ENCODE data around the gene STK32C.
"Not testable (repeated sequence)": the region's sequence is repeated elsewhere in the genome, so short reads cannot be mapped to it uniquely, and the experiment has no call there.

The STK32C gene

DNA sequence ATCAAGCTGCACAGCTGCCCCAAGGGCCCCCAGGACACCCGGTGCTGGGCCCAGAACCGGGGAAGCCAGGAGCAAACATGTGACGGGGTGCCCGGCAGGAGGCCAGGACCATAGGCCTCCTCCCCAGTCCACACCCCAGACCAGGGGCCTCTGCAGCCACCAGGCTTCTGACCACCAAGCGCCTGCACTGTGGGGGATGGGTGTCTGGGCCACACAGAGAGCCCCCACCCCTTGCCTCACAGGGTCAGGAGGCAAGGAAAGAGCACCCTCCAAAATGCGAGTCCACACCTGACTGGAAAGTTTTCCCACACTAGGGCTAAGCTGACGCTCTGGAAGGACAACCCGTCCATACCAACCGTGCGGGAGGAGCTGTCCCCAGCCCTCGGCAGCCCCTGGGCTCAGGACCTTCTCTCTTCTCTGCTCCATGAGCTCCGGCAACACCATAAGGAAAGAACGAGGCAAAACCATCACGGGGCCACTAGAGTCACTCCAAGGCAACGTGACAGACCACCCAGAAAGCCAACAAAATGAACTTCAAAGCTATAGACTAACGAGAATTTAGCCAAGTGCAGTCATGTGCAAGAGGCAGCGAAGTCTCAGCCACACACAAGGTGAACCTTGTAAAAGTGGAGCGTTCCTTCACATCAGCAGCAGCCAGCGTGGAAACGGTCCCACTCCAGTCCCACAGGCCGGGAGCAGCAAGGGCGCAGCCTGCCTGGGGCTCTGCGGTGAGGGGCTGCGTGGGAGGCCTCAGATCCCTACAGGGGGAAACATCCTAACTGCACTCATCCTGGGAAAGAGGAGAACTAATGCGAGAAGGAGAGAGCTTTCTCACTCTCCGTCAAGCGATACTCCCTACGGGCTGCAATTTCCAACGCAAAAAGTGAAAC is 5.1 kb downstream of the STK32C start:
- DNase-seq (ENCODE audit: low read depth in 2 of 2): no peak

DNA sequence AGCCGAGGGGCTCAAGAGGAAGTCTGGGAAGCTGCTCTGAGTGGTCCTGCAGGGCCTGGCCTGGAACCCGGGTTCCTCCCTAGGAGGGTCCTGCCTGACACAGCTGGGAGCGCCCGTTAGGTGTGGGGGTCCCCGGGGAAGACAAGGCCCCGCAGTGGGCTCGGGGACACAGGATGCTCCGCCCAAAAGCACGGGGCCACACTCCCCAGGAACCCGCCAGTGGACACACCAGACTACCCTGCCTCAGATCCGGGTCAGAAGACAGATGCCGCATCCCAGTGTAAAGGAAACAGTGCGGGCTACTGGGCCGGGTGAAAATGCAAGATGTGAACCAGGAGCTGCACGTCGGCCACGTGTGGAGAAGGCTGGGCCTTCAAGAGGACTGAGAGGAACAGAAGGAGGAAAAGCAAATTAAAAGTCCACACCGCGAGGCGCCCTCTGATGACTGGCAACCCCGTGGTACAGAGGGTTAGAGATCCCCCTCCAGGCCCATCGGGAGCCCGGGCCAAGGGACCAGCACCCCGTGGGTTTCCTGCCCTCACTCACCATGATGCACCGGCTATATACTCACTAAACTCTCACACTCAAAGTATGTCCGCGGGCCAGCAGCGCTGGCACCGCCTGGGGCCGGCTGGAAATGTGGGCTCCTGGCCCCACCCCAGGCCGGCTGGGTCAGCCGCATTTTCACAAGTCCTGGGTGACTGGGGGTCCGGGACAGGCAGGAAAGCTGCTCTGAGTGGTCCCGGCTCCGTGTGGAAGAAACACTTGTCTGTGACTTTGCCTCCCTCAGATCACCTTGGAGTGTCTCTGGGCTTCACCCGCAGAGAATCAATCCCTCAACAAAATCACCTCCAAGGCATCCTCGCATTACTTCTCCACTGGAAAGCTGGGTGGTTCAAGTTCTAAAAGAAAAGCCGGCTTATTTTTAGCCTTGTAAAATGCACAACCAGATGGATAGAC is 6.1 kb downstream of the STK32C start:
- no peak for DNase-seq (ENCODE audit: low read depth in 2 of 2)

DNA sequence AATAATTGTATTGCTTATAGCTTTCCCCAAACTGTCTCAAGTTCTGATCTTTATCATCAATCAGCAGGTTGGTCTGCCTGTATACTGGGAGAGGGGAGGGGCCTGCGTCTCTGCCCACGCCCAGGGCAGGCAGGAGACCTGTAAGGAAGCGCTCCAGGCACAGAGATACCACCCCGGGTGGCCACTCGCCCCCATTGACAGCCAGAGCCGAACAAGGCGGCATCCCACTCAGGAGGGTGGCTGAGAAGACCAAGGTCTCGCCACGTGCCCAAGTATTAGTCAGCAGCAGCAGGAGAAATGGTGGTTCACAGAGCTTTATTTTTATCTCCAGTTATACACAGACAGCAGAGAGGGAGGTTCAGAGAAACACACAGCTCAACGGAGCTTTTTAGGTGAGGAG is 7.2 kb downstream of the STK32C start:
- DNase-seq (ENCODE audit: low read depth in 2 of 2): no peak

DNA sequence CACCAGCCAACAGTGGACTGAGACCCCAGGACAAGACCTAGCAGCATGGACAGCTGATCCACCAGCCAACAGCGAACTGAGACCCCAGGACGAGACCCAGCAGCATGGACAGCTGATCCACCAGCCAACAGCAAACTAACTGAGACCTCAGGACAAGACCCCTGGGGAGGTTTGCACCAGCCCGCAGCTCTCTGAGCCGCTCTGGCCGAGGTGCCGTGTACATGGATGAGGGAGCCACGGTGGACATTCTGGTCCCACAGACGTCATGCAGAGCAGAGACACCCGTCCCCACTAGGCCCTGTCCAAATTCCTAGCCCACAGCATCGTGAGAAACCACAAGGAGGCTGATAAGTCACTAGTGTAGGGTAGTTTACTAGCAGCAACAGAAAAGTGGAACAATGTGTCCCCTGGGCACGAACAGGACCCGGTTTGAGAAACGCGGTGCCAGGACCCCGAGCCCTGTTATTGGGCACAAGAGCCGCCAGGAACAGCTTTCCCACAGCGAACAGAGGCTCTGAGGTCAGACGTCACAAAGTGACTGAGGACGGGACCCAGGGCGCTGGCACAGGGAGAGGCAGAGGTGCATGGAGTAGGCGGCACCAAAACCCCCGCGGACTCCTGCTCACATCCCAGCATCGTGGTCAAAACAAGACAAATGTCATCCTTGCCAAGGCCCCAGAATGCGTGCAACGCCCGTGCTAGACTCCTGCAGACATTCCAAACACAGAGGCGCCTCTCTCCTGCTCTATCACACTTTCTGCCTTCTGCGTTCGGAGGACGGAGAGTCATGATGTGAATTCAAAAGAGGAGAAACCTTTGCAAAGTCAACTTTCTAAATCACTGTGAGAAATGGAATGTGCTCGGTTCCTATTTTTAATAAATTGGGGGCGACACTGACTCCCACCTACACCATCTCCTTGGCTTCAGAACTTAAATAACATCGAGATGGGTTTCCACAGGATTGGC is 8.1 kb downstream of the STK32C start:
- DNase-seq (ENCODE audit: low read depth in 2 of 2): no peak

DNA sequence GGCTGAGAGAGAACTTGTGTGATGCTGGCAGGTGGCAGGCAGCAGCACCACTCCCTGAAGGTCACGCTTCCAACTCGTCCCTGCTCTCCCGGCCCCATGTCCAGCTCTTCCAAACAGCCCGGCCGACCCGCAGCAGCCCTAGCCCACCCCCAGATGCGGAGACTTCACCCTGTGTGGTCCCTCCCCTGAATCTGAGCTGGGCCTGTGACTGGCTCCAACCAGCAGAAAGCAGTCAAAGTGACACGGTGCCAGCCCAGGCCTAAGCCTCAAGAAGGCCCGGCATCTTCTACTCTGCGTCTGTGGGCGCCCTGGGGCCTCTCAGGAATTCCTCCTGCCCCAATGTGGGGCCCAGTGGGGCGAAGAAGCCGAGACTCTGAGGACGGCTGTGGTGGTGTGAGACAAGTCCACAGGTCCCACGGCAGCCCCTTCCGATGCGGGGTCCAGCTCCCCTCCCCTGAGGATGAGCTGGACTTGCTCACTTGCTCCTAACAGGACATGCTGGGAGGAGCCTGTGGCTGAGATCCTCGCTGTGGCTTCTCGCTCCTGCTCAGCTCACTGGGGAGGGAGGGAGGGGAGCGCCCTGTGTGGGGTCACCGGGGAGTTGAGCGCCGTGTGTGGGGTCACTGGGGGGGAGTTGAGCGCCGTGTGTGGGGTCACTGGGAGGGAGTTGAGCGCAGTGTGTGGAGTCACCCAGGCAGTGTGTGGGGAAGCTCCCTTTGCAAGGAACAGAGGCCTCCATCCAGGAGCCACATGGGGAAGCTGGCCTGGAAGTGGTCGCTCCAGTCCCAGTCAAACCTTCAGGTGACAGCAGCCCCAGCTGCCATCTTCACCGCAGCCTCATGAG is 9.5 kb downstream of the STK32C start:
- no peak for DNase-seq (ENCODE audit: low read depth in 2 of 2)

DNA sequence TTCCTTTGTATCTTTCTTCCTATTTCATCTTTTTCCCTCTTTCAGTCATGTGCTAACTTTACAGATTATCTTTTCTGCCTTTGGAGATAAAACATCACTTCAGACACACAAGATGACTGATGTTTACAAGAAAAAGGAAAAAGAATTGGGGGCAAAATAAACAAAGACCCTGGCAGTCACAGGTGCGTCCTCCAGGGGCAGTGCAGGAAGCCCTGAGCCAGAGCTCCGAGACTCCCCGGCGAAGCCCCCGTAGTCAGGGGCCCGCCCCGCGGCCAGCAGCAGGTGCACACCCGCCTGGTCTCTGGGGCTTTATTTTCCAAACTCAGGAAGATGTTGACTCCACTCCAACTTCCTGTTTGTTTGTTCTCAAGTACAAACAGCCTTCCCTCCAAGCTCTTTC is 10.2 kb downstream of the STK32C start:
- DNase-seq (ENCODE audit: low read depth in 2 of 2): no peak

DNA sequence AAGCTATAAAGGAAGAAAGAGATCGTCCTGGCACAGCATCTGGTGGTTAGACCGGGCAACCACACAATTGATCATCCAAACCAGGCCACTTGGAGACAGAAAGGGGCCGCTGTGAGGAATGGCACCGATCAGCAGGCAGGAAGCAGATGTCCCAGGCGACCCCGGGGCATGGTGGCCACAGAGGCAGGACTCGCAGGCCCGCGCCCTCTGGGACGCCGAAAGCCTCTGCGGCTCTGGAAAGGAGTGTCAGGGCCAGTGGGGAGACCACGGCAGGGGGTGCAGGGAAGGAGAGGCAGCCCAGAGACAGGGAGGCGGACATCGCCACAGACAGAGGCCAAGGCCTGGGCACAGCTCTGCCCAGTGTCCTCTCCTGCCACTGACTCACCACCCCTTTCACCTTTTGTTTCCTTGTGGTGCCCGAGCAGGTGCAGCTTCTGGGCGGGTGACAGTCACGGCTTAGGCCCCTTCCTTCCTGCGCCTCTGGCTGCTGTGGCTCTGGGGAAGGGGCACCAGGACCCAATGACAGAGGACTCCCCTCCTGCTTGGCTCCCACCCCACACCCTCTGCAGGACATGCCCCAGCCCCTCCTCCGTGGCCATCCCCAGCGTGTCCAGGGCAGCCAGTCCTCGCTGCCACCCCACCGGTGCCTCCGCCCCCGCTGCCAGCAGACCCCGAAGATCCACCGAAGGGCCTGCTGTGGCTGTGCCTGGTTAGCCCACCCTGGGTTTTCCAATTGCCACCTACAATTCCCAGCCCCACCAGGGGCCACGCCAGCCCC is 10.9 kb downstream of the STK32C start:
- no peak for DNase-seq (ENCODE audit: low read depth in 2 of 2)

DNA sequence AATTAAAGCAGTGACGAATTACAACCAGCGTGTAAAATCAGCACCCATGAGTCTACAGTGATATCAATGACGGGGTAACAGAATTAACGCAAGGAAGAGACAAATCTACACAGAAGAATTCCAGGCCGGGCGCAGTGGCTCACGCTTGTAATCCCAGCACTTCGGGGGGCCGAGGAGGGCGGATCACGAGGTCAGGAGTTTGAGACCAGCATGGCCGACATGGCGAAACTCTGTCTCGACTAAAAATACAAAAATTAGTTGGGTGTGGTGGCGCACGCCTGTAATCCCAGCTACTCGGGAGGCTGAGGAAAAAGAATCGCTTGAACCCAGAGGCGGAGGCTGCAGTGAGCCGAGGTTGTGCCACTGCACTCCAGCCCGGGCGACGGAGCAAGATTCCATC is 12.3 kb downstream of the STK32C start:
- not testable (repeated sequence) for DNase-seq (ENCODE audit: low read depth in 2 of 2)

DNA sequence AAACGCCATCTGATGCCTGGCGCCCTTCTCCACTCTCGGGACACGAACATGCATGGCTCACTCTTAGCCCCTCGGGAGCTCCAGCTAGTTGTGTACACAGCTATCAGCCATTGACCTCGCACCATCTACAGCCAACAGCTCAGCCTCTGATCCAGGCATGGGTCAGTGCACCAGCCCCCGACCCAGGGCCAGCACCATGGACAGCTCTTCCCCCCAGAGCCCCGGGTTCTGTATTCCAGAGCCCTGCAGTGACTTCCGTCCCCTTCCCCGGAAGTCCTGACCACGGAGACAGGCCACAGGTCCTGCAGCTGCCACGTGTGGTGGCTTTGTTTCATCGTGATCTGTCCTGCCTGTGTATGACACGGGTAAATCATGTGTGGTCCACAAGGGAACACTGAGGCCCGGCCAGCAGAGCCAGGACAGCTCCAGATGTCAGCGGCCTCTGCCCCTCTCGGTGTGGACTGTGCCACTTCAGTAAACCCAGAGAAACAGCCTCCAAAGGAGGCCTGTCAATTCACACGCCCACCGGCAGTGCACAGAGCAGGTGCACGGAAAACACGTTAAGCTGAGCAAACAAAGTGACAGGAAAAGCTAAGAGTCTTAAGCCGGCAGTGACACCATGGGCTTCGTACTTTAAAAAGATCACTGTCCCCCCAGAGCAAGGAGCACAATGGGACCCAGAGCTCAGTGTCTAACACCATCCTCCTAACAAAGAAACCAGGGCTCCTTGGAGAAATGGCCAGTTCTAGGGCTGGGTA is 13.0 kb downstream of the STK32C start:
- DNase-seq (ENCODE audit: low read depth in 2 of 2): no peak

DNA sequence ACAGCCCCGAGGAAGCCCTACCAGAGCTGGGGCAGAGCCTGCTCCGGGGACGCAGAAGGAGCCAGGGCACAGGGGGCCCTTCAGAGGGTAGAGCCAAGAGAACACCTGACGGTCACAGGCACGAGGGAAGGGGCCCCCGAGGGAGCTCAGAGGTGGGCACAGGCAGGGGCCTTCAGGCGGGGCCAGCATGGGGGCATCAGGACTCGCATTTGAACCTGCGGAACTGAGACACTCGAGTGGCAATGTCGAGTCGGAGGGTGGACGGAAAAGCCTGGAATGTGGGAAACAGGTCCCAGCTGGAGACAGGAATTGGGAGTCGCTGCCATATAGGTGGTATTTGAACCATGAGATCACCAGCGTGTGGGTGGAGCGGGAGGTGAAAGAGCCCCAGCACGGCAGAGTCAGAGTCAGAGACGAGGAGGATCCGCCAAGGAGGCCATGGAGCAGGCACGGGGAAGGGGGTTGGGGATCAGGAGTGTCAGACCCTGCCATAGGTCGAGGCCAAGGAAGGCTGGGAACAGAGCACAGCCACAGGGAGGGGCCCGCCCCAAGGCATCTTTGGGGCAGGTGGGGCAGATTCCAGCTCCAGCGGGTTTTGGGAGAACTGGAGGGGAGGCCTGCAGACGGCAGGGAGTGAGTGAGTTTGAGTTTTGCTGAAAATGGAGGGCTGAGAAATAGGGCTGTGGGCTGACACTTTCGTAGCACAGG is 13.8 kb downstream of the STK32C start:
- no peak for DNase-seq (ENCODE audit: low read depth in 2 of 2)

DNA sequence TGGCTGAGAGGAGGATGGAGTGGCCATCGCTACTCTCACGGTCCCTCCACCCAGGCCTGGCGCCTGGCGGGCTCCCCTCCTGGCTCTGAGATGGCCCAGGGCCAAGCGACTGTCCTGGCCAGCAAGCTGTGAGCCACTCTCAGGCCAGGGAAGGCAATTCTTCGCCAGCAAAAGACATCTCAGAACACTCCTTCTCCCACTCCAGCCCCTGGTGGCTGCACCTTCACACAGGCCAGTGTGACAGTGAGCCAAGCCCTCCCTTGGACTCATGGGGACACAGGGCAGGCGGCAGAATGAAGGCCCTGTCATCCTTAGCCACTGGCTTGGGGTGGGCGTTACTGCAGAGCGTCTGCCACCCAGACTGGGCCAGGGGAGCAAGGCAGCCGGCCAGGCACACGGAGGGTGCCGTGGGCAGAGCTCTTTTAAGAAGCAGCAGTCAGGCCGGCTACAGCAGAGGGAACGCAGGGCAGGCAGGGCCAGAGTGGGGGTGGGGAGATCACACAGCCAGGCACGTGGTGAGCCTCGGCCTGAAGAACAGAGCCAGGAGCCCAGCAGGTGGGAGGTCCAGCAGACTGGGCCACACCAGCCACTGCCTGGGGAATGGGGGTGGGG is 14.4 kb downstream of the STK32C start:
- no peak for DNase-seq (ENCODE audit: low read depth in 2 of 2)

DNA sequence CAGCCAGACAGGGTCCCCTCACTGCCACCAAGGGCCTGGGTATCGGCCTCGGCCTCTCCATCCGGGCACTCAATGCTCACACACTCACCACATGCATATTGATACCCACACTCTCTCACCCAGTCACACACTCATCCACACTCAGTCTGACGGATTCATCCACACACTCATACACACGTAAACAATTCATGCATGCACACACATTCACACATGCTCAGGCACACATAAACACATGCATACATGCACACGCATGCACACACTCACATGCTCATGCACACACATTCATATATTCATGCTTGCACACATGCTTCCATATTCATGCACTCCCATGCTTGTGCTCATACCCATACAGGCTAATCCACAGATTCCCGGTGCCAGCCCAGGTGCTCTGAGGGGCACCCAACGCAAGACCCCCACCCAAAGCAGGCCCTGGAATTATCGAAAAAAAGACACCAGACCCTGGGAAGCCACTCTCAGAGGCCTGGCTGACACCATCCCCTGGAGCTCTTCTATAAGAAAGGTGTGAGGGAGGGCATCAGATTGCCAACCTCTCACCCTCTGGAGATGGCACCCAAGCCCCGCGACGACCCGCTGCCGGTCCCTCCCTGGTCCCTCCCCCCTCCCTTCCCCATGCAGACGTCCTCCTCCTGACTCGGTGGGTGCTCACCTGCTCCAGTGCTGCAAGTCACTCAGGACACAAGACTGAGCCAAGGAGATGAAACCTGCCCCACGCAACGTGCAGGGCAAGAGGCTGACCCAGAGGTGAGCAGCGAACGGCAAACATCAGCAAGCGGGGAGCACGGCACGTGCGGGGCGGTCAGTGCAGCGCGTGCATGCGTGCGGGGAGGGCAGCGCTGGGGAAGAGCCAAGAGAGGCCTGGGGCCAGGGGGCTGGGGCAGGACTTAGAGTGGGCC is 15.2 kb downstream of the STK32C start:
- DNase-seq (ENCODE audit: low read depth in 2 of 2): no peak

DNA sequence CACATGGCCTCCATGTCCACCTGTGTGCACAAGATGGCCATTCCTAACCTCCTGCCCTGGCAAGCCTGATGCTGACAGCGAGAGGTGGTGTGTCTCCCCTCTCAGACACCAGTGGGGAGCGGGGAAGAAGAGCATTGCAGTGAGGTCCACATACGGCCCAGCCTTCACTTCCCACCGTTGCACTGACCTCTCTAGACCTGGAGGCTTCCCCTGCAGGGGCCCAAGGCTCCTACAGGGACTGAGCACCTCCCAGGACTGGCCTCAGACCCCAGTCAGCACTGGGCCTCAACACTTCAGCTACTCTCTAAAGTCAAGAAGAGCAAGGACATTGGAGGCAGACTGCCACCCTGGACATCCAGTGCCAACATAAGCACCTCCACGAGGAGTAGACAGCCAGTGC is 15.9 kb downstream of the STK32C start:
- DNase-seq (ENCODE audit: low read depth in 2 of 2): no peak

DNA sequence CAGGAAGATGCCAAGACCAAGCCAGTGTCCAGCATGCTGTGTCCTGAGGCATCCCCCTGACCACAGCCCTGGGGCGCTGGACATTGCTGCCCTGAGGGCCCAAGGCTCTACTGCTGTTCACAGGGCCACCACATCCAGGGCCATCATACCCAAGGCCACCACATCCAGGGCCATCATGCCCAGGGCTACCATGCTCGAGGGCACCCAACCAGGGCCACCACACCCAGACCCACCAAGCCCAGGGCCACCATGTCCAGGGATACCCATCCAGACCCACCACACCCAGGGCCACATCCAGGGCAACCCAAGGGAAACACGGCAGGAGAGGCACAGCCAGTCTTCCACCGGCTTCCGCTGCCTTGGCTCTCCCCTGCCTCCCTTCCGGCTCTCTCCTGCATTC is 17.1 kb downstream of the STK32C start:
- no peak for DNase-seq (ENCODE audit: low read depth in 2 of 2)

DNA sequence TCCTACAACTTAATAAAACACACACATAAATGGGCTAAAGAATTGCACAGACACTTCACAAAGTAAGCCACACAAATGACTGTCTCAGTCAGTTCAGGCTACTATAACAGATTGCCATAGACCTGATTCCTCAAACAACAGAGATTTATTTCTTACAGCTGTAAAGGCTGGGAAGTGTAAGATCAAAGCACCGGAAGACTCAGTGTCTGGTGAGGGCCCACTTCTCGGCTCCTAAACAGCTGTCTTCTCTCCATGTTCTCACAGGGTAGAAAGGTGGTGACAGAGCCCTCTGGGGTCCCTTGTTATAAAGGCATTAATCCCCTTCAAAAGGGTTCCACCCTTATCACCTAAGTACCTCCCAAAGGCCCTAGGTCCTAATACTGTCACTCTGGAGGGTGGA is 18.3 kb downstream of the STK32C start:
- no peak for DNase-seq (ENCODE audit: low read depth in 2 of 2)

DNA sequence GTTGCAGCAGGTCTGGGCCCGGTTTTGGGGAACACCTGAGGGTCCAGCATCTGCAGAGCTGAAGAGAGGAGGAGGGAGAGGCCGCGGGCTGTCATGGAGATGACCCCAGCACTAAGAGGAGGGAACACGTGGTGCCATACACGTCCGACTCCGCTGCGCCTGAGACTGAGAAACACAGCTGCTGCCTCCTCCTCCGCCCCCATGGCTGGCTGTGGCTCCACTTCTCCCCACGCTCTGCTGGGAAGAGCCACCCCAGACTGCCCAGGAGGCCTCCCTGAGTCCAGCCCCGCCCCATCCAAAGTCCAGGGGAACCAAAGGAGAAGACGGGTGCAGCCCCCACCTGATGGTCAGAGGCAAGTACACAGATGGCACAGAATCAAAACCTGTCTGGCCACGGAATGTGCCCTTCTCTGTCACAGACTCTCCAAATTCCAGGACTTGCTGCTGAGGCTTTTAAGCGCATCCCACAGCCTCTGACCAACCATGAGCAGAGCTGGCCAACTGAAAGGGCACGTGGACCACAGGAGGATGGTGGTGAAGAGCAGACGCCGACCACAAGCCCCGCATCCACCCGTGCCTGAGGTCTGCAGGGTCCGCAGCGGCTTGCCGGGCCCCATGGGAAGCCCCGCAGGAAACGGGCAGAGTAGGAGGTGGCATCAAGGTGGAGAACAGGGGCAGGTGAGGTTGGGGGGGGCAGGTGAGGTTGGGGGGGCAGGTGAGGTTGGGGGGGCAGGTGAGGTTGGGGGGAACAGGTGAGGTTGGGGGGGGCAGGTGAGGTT is 24.0 kb downstream of the STK32C start:
- DNase-seq (ENCODE audit: low read depth in 2 of 2): no peak
